GM19238 (cell line): ENCODE results near the gene ZBTB7A.

ENCODE experiments used
- DNase-seq: peaks from one replicate; pipeline ENCODE4 v3.0.0; 2011; ENCODE audit warnings: low spot score; ENCODE audit not compliant: insufficient read length

ZBTB7A gene

GRCh38 chr19:4054441-4055208, 12.1 kb downstream of the ZBTB7A start:
- no peak for DNase-seq

- DNase-seq = no peak
These were observed 13.0 kb downstream of the ZBTB7A start for GRCh38 chr19:4053423-4054324.

DNA sequence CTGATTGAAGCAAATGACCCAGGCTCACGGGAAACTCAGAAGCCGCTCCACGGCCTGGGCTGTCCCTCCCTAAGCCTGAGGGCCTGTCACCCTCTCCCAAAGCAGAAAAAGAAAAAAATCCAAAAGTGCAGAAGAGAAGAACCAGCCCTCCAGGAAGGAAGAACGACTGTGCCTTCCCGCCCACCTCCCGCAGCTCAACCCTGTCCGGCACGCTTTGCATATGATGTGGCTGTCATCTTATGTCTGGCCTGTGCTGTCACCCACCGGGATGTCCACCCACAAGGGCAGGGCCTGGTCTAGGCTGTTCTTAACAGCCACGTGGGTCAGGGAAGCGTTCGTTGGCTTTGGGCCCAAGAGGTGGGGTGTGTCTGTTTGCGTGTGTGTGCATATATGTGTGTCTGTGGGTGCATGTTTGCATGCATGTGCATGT, 13.7 kb downstream of the ZBTB7A start:
- DNase-seq = no peak

DNA sequence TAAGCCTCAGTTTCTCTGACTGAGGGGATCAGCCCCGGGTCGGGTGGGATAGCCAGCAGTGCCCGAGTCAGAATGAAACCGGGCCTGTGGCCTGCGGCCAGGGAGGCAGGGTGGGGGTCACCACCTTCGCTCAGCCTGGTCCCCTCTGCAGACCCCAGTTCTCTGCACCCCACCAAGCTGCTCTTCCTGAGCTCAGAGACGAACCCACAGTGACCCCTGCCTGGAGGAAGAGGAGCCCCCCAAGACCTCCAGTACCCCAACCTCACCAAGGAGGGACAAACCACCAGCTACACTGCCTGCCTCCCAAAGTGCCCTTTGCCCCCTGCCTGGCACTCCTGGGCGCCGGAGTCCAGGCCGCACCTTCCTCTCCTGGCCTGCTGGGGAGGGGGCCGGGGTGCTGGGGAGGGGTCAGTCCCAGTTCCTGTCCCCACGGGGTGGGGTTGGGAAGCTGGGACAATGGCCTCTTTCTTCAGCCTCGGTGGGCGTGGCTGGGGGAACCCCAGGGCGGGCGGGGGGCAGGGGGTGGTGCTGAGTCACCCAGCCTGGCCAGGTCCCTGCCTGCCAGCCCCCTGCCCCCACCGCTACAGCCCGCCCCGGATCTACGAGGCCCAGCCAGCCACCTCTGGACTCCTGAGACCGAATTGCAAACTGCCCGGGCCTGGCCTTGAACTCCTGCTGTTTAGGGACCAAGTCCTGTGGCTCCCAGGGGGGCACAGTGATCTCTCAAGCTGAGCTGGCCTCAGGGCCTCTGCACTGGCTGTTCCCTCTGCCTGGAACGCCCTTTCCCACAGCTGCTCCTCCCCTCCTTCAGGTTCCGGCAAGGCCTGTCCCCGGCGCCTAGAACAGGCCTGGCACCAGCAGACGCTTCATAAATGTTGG, 14.3 kb downstream of the ZBTB7A start:
- no peak for DNase-seq

GRCh38 chr19:4051175-4052101, 15.3 kb downstream of the ZBTB7A start:
- DNase-seq = no peak

- no peak for DNase-seq
These were observed 17.3 kb downstream of the ZBTB7A start for GRCh38 chr19:4049432-4049831.

DNA sequence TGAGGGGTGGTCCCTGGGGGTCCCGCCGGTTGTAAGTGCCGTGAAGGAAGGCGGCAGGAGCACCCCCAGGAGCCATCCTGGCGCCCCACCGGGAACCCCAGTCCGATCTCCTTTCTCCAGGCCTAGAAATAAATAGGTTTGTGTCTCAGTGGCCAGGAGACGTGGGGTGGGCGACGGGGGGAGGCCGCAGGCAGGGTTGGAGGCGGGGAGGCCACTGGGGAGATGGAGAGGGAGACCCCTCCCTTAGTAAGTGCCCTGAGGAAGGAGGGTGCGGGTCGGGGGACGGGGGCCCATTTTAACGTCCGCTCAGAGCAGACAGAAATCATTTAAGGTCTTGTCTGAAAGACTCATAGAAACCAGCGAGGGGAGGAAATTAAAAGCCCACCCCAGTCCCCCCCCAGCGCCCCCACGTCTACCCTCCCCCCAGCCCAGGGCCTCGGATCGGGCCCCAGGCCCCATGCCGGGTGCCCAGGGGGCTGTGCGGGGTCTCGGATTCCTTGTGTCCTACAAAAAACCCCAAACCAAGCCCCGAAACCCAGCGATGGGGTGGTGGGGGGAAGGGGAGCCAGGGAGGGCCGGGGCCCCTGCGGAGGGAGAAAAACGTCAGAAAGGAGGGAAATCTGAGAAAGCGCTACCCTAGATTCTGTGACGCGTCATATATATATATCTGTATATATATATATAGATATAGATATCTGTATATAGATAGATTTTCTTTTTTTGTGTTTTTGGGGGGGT, 19.6 kb downstream of the ZBTB7A start:
- DNase-seq = no peak

GRCh38 chr19:4046362-4046691, 20.4 kb downstream of the ZBTB7A start:
- no peak for DNase-seq

GRCh38 chr19:4045597-4046361, 20.9 kb downstream of the ZBTB7A start:
- no peak for DNase-seq

DNA sequence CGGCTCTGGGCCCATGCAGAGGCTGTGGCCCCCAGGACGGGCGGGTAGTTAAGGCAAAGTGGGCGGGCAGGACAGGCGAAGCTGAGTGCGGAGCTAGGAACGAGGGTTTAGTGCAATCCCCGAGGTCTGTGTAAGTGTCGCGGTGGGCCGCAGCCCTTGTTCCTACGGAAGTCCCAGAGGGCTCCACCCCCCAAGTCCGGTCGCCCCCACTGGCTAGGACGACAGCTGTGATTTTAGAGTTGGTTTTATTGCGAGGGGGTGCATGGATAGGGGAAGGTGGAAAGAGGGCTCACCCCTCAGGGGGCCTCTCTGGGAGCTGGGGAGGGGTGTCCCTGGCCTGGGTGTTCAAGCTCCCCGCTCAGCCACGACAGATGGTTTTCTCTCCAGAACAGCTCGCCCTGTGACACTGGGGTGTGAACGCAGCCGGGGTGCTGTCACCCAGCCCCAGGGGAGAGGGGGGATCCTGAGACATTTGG, 21.7 kb downstream of the ZBTB7A start:
- DNase-seq = no peak

DNA sequence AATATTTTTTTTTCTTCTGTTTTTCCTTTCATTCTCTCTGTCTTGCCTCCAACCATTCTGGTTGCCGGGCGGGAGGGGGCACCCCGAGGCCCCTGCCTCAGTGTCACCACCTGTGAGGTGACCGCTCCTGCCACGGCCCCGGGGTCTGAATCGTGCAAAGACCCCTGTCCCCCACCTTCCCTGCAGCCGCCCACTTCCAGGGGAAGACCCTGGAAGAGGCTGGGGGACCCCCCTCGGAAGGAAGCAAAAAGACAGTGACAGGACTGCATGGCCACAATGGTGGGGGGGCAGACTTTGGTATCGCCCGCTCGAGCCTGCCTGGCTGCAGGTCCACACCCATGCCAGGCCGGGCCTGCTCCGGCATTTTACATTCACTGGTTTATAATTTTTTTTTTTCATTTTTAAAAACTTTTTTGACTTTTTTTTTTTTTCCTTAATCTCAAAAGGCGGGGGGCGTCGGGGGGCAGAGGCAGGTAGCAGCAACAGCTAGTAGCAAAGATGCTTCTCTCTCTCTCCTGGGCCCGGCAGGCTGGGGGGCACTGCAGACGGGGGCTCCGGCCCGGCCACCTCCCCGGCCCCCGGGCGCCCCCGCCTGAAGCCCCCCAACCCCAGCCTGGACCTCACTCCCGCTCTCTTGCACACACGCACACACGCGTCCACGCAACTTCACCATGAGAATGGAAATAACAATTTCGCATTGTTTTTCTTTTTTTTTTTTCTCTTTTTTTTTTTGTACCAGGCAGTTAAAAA, 22.6 kb downstream of the ZBTB7A start:
- DNase-seq = no peak

DNA sequence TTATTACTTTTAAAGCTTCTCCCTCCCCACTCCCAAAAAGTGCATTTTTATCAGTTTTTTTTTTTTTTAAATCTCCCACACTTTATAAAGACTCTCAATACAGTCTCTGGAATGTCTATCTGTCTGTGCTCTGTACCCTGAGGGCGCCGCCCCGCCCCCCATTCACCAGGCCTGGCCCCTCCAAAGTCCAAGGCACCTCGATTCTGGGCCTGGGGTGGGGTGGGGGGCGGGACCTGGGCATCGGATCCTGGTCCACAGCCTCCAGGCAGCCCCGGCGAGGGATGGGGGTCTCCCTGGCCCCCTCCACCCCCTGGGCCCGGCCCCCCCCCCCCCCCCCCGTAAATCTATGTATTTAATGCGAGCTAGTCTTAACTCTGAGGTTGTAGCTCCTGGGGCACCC, 23.3 kb downstream of the ZBTB7A start:
- no peak for DNase-seq

DNA sequence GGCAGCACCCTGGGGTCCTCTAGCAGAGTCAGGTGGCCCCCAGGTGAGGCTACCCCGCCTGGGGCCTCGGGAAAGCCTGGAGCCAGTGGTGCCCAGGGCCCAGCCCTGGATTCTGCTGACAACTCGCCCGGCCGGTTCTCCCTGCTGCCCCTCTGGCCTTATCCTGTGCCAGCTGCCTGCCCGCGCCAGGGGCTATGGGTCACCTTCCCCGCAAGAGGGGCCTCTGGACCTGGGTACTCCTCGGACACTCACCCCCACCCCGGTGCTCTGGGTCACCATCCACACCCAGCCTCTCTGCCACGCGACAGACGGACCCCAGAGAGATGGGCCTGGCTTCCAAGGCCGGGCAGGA, 24.0 kb downstream of the ZBTB7A start:
- no peak for DNase-seq

GRCh38 chr19:4042064-4042730, 24.5 kb downstream of the ZBTB7A start:
- no peak for DNase-seq

GRCh38 chr19:4038661-4039423, 27.9 kb downstream of the ZBTB7A start:
- DNase-seq = no peak

DNA sequence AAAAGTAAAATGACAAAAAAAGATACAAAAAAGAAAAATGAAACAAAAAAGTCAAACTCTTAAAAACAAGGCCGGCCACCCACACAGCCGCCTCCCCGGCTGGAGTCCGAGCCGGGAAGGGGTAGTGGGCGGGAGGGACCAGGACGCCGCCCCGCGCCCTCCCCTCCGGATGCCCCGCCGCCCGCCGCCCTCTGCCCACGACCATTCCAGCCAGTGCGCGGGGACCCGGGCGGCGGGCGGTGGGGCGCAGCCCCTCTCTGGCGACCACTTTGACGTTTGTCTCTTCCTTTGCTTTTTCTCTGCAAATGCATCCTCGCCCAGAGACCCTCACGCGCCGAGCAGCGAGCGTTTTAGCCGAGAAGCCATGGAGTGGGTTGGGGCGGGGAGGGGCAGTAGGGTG, 28.6 kb downstream of the ZBTB7A start:
- DNase-seq = no peak

DNA sequence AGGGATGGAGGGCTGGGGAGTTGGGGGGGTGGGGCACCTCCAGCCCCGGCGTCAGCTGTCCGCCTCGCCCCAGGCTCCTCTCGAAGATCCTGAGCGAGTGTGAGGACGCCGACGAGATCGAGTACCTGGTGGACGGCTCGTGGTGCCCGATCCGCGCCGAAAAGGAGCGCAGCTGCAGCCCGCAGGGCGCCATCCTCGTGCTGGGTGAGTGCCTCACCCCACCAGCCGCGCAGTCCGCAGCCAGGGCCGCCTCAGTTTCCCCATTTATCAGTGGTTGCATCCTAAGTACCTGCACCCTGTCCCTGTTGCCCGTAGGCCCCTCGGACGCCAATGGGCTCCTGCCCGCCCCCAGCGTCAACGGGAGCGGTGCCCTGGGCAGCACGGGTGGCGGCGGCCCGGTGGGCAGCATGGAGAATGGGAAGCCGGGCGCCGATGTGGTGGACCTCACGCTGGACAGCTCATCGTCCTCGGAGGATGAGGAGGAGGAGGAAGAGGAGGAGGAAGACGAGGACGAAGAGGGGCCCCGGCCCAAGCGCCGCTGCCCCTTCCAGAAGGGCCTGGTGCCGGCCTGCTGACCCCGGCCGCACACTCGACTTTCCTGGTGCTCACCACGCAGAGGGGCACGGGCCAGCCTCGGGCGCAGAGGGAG, 29.3 kb downstream of the ZBTB7A start:
- DNase-seq = no peak
